ENCODE measurements around the gene TLK1. TPM values are rescaled to one million over a fixed set of nuclear protein-coding genes. Genes with fewer than 3 reads are reported as not detected.

Gene TLK1
- total and polyA plus RNA-seq, 2 of the 4 experiments (the other 2 are of a cell fraction): 7.3 to 12.5 TPM

GRCh38 chr2:170949415-170949814 is 211.3 kb downstream of the TLK1 start:
- Histone ChIP-seq H3K9me1 (ENCODE audit: insufficient read depth, low read length) (peaks cover 8% of the 10 kb centered on the region), H4K5ac (ENCODE audit: low read depth, low read length) (no peak overlapping the region), H3K23ac (ENCODE audit: low read depth, low read length) (no peak overlapping the region), H3K27ac (ENCODE audit: insufficient read depth, low read length) (no peak overlapping the region), H3K4ac (ENCODE audit: low read depth, low read length) (no peak overlapping the region), H2BK5ac (ENCODE audit: low read depth, low read length, poor library complexity, severe bottlenecking) (no peak overlapping the region), H2AFZ (replicated peaks; ENCODE audit: low read length, poor library complexity) (no peak overlapping the region), H2BK20ac (ENCODE audit: low read depth, low read length) (no peak overlapping the region), H3K4me3 (ENCODE audit: insufficient read depth, low read depth, low read length) (no peak overlapping the region), H3K9ac (ENCODE audit: low read depth, low read length) (no peak overlapping the region), H3K4me2 (ENCODE audit: low read depth, low read length) (no peak overlapping the region), H3K14ac (replicated peaks; ENCODE audit: low read depth, low read length) (no peak overlapping the region), H4K8ac (ENCODE audit: low read depth in 2 of 2, low read length in 2 of 2) (no peak overlapping the region), H2AK5ac (ENCODE audit: low read depth, low read length) (no peak overlapping the region), H3K79me1 (ENCODE audit: low read depth in 1 of 2, low read length in 2 of 2) (peaks cover 35 to 43% of the 10 kb centered on the region in 2 experiments), H2BK120ac (ENCODE audit: low read depth, low read length) (no peak overlapping the region), H4K91ac (ENCODE audit: insufficient read depth, low read depth, low read length) (no peak overlapping the region), H2AK9ac (replicated peaks; ENCODE audit: low read depth, low read length, poor library complexity) (no peak overlapping the region), H4K20me1 (ENCODE audit: insufficient read depth, low read length) (peaks cover 54% of the 10 kb centered on the region), H3K36me3 (ENCODE audit: control insufficient read depth, insufficient read depth, low read length) (peaks cover 34% of the 10 kb centered on the region), H3K56ac (ENCODE audit: extremely low read depth, insufficient read depth, low read length) (no peak overlapping the region), H2BK15ac (ENCODE audit: low read depth, low read length) (no peak overlapping the region), H3K18ac (ENCODE audit: low read depth, low read length) (no peak overlapping the region), H3K27me3 (ENCODE audit: control insufficient read depth, insufficient read depth, low read length) (no peaks in the 10 kb centered on the region), H3K4me1 (ENCODE audit: control insufficient read depth, insufficient read depth, low read length) (peaks cover 4% of the 10 kb centered on the region; the same call in 1 of the 2 replicates), H3K9me3 (ENCODE audit: control insufficient read depth, insufficient read depth, low read length) (no peaks in the 10 kb centered on the region)
- intact Hi-C loops (cut with micrococcal nuclease): no loop called here
- ATAC-seq (ENCODE audit: low read depth) (no peak), DNase-seq (no peak)
- POLR2A ChIA-PET (ENCODE audit: unreplicated experiment): no interaction called here
- TF ChIP-seq NFE2L2 (IDR thresholded peaks at IDR 0.05; ENCODE audit: low read depth, low read length) (no peak), BHLHE40 (IDR thresholded peaks at IDR 0.05; ENCODE audit: low read depth, low read length) (no peak), MAZ (IDR thresholded peaks at IDR 0.05; ENCODE audit: borderline replicate concordance, low read depth, low read length) (no peak), RAD21 (IDR thresholded peaks at IDR 0.05; ENCODE audit: low read length) (no peak), RCOR1 (IDR thresholded peaks at IDR 0.05; ENCODE audit: insufficient replicate concordance, low read length) (no peak), FOS (IDR thresholded peaks at IDR 0.05; ENCODE audit: low read depth, low read length) (no peak), CTCF (conservative IDR thresholded peaks at IDR 0.05; ENCODE audit: low read depth, low read length) (no peak), CEBPB (IDR thresholded peaks at IDR 0.05; ENCODE audit: low read depth, low read length) (no peak)
- in situ Hi-C loops (cut with MboI; ENCODE audit: low sequenced_read_pairs): loop anchor here (25.0 kb wide), 1 partner anchor 1137 kb away; the partner anchor contains the start of gene METTL5
- dilution Hi-C loops (cut with HindIII; ENCODE audit: low sequenced_read_pairs, unreplicated experiment): no loop called here
- WGBS, 2 experiments (ENCODE audit: extremely low coverage in 2 of 2, insufficient read length in 1 of 2): 94% methylated on average over 3 of the region's 5 CpGs; no CpG with 5 or more reads in 1 of the 2 experiments
- CTCF ChIA-PET: no interaction called here
- no TSS peak for BruUV-seq (replicated peaks)
